Upper lobe of left lung (tissue), 4 donors: Measurements from ENCODE around the gene TEX19.

Experiments used
- EP300 ChIP-seq, 4 donors: sonication (generic); formaldehyde crosslinking; IDR thresholded peaks; one replicate each; pipeline ENCODE4 v1.5.1; 2017; ENCODE audit warnings: antibody characterized with exemption in 4 of 4, control low read depth in 2 of 4
- POLR2A ChIP-seq, 4 donors: fragments of 450-650 bp; IDR thresholded peaks; one replicate each; pipeline ENCODE4 v1.5.1; 2016 to 2017; ENCODE audit warnings: antibody characterized with exemption in 4 of 4, mild to moderate bottlenecking in 2 of 4
- TF ChIP-seq, protein P1 (sequence below), 6 experiments: fragments of 450-650 bp in 4 of 6; fragments of 200-600 bp in 2 of 6; sonication (generic) in 2 of 6; IDR thresholded peaks; one replicate each; pipeline ENCODE4 v1.5.1; 2016 to 2019; ENCODE audit warnings: antibody characterized with exemption in 6 of 6

DNA sequence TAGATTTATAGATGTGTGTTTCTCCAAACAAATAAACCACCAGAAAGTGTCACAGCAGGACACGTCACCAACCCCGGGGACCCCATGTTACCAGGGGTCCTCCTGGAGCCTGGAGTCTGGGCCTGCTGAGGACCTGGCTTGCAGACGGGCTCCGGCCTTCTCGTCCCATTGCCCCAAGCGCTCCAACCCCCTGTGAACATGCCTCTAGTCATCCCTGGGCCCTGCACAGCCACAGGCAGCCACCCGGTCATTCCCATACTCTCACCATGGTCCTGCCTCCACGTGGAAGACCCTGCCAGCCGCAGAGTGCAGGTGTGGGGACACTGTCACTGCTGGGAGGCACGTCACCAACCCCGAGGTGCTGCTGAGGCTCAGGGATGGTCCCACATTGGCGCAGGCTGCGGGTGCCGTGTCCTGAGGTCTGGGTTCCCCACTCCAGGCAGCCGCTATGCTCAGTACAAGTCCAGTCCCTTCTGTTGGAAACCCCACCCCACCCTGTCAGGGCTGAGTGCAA lies 30.0 kb upstream of the TEX19 start:
- TF ChIP-seq, protein P1, sequence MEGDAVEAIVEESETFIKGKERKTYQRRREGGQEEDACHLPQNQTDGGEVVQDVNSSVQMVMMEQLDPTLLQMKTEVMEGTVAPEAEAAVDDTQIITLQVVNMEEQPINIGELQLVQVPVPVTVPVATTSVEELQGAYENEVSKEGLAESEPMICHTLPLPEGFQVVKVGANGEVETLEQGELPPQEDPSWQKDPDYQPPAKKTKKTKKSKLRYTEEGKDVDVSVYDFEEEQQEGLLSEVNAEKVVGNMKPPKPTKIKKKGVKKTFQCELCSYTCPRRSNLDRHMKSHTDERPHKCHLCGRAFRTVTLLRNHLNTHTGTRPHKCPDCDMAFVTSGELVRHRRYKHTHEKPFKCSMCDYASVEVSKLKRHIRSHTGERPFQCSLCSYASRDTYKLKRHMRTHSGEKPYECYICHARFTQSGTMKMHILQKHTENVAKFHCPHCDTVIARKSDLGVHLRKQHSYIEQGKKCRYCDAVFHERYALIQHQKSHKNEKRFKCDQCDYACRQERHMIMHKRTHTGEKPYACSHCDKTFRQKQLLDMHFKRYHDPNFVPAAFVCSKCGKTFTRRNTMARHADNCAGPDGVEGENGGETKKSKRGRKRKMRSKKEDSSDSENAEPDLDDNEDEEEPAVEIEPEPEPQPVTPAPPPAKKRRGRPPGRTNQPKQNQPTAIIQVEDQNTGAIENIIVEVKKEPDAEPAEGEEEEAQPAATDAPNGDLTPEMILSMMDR (IDR thresholded peaks at IDR 0.05), result no peak
- no peak for TF ChIP-seq POLR2A (IDR thresholded peaks at IDR 0.05)
- no peak for TF ChIP-seq EP300 (IDR thresholded peaks at IDR 0.05)
